HG03432 (cell line): ENCODE measurements around the gene RPLP2.

Experiments
- ATAC-seq: cut with Tn5 transposase; IDR thresholded peaks from one replicate; pipeline ENCODE4 v1.9.1; 2021; ENCODE audit warnings: mild to moderate bottlenecking, moderate library complexity; ENCODE audit not compliant: unreplicated experiment

Gene RPLP2

GRCh38 chr11:833114-833791, 23.5 kb downstream of the RPLP2 start:
- peak; percentile 27 for ATAC-seq

DNA sequence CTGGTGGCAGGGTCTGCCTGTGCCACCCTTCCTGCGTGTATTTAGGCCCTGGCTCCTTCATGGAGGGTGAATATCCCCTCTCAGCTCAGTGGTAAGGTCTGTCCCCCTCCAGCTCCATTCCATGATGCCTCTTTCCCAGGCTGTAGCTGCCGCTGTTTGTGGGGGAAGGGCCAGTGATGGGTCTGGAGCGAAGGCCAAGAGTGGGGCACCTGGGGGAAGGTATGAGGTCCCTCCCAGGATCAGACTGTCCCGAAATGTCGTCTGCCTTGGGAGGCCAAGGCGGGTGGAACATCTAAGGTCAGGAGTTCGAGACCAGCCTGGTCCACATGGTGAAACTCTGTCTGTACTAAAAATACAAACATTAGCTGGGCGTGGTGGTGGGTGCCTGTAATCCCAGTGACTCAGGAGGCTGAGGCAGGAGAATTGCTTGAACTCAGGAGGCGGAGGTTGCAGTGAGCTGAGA, 24.1 kb downstream of the RPLP2 start:
- ATAC-seq, result no peak

DNA sequence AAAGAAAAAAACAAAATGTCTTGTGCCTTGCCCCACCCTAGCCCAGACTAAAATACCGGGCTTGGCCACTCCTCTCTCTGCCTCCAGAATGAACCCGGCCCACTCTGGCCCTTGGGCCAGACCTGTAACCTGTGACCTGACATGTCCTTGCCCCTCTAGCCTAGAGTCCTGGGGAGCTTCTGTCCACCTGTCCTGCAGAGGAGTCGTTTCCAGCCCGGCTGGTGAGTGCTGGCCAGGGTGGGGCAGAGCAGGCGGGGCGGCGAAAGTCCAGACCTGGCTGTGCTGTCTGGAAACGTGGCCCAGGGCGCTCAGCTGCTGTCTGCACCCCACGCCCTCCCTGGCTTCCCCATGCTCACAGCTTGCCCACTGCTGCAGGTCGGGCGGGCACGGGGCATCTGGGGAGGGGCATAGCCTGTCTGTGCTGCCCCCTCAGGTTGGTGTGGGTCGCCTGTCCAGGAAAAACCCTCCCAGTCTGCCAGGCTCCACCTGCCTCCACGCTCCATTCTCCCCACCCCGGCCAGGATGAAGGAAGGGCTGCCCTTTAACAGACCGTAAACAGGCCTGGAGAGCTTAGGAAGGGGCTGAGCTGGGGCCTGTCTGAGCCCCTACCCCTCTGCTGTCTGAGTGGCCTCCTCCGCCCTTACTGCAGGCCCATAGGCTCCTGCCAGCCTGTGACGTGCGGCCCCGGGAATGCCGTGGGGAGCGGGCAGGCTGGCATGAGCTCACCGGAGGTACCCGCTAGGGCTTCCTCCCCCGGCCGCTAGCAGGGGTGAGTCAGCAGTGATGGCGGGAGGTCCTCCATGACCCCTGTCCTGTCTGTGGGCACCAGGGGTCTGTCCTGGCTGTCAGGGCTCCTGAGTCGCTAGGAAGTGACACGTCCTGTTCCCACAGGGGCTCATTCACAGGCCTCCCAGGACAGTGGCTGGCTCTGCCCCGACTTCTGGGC, 24.9 kb downstream of the RPLP2 start:
- no peak for ATAC-seq

DNA sequence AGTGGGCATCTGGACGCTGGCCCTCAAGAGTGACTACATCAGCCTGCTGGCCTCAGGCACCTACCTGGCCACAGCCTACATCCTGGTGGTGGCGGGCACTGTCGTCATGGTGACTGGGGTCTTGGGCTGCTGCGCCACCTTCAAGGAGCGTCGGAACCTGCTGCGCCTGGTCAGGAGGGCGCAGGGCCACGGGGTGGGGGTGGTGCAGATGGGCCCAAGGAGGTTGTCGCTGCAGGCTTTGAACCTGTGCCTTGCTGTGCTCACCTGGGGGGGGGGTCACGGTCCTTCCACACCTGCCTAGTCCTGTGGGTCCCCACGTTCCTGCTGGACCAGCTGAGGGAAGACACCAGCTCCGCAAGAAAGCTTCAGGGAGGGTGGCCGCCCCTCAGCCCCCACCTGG, 26.5 kb downstream of the RPLP2 start:
- ATAC-seq, result no peak

- ATAC-seq, result no peak
These were observed 26.9 kb downstream of the RPLP2 start for GRCh38 chr11:836700-837099.

DNA sequence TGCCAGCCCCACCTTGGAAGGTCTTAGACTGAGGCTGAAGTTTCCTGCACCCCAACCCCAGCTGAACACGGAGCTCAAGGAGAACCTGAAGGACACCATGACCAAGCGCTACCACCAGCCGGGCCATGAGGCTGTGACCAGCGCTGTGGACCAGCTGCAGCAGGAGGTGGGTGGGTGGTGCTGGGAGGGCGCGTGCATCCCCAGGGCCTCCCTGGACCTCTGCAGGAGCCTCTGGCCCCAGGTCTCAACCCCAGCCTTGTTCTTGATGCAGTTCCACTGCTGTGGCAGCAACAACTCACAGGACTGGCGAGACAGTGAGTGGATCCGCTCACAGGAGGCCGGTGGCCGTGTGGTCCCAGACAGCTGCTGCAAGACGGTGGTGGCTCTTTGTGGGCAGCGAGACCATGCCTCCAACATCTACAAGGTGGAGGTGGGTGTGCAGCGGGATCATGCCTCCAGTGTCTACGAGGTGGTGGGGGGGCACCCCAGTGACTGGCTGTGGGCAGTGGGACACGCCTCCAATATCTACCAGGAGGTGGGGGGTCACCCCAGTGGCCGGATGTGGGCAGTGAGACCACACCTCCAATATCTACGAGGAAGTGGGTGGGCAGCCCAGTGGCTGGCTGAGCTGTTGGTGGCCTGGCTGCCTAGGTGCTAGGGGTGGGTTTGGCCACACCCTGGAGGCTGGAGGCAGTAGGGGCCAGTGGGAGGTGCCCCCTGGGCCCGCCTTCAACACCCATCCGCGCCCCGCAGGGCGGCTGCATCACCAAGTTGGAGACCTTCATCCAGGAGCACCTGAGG, 27.6 kb downstream of the RPLP2 start:
- ATAC-seq, result no peak

GRCh38 chr11:837990-838307, 28.2 kb downstream of the RPLP2 start:
- no peak for ATAC-seq

DNA sequence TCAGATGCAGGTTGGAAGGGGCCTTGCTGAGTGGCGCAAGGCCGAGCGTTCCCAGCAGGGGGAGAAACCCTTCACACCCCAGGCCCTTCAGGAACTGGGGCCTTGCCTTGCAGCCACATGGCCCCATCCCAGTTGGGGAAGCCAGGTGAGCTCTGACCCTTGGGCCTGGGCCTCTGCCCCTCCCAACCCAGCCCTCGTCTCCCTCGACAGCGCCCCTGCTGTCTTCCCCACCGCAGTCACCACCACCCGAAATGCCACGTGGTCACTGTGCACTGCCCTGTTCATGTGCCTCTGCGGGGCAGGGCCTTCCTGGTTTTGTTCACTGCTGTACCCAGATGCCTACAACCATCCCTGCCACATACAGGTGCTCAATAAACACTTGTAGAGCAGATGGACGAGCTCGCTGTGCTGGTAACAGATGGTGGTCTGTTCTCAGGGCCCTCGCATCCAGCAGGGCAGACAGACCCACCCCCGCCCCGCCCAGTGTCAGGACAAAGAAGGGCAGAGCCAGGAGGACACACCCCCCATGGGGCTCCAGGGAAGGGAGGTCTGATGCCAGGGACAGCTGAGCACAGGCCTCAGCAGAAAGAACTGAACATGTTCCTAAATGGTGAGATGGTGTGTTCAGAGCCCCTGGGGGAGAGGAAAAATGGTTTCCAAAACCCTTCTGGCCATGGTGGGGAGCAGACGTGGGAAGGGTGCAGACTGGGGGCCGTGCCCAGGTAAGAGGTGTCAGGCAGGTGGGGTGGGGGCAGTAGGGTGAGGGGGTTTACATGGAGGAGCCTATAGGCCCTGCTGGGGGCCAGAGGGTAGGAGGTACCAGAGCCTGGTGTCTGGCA, 28.9 kb downstream of the RPLP2 start:
- ATAC-seq, result no peak

GRCh38 chr11:839280-839623, 29.5 kb downstream of the RPLP2 start:
- ATAC-seq, result no peak

GRCh38 chr11:839875-840617, 30.3 kb downstream of the RPLP2 start:
- ATAC-seq, result no peak

DNA sequence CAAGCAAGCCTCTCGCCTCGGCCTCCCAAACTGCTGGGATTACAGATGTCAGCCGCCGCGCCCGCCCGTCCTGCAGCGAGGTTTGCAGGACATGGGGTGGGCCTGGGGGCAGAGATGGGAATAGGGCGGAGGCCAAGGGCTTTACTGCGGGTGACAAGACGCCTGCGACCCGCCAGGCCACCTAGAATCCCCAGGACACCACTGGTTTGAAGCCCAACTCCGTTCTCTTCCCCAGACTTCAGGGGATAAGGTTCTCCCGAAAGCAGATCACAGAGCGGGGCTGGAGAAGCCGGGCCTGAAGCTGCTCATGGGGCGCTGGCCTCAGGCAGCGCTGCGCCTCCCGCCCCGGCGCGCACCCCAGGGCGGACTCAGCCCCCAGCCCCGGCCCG, 32.2 kb downstream of the RPLP2 start:
- ATAC-seq, result peak; percentile 21

DNA sequence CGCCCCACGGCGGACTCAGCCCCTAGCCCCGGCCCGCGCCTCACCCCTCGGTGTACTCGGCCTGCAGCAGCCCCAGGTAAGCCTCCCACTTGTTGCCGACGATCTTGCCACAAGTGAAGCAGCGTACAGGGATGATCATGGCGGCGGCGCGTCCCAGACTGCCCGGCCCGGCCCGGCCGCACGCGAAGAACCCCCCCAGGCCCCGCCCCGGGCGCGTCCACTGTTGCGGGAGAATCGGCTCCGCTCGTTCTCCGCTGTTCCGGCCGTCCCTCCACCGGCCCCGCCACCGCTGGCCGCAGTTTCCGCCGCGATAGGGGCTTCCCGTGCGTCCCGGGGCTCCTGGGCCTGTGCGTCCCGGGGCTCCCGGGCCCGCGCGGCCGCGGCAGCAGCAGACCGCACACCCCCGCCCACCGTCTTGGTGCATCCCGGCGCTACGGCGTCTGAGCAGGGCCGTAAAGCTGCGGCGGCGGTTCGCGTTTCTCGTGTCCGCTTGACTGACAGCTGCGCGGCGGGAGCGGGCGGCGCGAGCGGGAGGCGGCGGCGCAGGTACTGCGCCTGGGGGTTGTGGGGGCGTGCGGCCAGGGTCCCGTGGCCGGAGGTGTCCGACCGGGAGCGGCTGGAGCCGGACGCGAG, 32.7 kb downstream of the RPLP2 start, which contains the start of the genes POLR2L and TSPAN4:
Gene POLR2L (minus strand): TSS at position 160 of the 633 bp plus-strand sequence. CDS start 21 bp downstream, at position 139.
Gene TSPAN4 (plus strand): TSS at position 483 of the 633 bp plus-strand sequence. CDS start 7,453 bp downstream, outside the sequence.
- ATAC-seq, result peak; percentile 71

- peak; percentile 4 for ATAC-seq
These were observed 33.4 kb downstream of the RPLP2 start for GRCh38 chr11:843086-843734.

- ATAC-seq, result no peak
These were observed 34.3 kb downstream of the RPLP2 start for GRCh38 chr11:843818-844692.

DNA sequence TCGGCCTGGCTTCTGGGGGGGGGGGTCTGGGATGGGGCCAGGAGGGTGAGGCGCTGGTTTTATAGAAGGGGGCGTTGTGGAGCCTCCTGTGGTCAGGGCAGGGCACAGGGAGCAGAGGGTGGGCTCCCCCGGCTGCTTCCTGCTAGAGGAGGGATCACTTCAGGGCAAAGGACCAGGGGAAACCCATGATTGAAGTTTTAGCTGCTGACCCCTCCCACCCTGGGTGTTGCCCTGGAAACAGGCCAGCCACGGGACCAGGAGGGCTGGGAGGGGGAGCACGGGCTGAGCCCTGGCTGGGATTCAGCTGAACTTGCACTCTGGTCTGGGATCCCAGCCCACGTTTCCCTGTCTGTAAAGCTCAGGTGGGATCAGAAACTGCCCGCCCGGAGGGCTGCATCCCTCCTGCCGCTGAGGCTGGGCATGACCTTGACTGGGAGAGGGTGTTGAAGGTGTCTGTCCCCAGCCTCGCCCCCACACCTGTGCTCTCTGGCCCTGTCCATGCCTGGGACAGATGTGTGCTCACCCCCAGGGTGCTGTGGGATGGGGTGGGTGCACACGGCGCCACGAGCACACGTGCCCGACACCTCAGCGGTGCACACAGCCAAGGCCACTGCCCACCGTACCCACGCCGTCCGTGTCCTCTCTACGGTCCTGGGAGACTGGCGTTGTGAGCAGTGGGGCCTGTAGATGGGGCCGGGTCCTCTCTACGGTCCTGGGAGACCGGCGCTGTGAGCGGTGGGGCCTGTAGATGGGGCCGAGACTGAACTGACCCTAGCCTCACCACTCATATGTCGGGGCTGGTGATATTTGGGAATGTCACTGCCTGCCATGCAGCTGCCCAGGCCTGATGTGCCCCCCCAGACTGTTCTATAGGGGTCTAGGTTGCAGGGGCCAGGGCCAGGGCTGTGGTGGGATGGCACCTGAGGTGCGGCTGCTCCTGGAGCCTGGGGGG, 35.2 kb downstream of the RPLP2 start:
- ATAC-seq, result no peak

- no peak for ATAC-seq
These were observed 36.2 kb downstream of the RPLP2 start for GRCh38 chr11:845872-846495.
